ENCODE data around the gene KCNQ4.

DNA sequence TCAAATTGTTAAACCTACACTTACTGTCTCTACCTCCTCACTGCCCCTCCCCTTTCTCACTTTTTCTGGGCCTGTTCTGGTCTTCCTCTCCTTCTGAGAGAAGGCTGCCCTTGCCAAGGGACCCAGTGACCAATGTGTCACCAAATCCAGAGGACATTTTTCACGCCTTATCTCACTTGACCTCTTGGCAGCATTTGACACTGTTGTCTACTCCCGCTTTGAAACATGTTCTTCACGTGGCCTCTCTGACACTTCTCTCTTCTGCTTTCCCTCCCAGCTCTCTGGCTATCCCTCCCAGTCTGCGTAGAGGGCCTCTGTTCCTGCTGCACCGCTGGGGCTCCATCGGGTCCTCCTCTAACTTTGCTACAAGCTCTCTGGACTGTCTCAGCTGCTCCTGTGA is 25.3 kb downstream of the KCNQ4 start:
- TF ChIP-seq, protein P1, sequence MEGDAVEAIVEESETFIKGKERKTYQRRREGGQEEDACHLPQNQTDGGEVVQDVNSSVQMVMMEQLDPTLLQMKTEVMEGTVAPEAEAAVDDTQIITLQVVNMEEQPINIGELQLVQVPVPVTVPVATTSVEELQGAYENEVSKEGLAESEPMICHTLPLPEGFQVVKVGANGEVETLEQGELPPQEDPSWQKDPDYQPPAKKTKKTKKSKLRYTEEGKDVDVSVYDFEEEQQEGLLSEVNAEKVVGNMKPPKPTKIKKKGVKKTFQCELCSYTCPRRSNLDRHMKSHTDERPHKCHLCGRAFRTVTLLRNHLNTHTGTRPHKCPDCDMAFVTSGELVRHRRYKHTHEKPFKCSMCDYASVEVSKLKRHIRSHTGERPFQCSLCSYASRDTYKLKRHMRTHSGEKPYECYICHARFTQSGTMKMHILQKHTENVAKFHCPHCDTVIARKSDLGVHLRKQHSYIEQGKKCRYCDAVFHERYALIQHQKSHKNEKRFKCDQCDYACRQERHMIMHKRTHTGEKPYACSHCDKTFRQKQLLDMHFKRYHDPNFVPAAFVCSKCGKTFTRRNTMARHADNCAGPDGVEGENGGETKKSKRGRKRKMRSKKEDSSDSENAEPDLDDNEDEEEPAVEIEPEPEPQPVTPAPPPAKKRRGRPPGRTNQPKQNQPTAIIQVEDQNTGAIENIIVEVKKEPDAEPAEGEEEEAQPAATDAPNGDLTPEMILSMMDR (conservative IDR thresholded peaks at IDR 0.05), result no peak
- TF ChIP-seq EZH2 (IDR thresholded peaks at IDR 0.05; ENCODE audit: low read depth), result no peak

All from PC-9 (cell line).